ENCODE data around the gene TMEM150B.

DNA sequence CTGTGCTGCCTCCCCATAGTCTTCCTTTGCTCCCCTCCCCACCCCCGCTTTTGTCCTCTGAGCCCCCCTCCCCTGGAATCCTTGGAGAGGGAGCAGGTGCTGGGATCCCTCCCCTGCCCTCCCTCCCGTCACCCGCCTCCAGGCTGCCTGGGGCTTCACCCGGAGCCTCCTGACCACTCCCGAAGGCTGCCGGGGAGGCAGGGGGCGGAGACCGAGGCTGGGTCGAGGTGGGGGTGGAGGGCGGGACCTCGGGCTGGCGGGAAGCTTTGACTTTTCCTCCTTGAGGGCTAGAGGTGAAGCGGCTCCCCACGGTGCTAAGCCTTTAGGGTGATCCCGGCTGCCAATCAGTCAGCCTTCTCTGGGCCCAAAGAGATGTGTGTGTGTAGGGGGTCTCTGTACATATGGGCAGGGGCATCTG, 16.0 kb upstream of the TMEM150B start:
- TF ChIP-seq CTCF (IDR thresholded peaks at IDR 0.05; ENCODE audit: low read depth, low read length, missing input control) (no peak), ATF3 (IDR thresholded peaks at IDR 0.05) (no peak), EGR1 (IDR thresholded peaks at IDR 0.05; ENCODE audit: low read depth in 2 of 2) (no peak), RAD21 (IDR thresholded peaks at IDR 0.05) (no peak), JUND (IDR thresholded peaks at IDR 0.05) (no peak), RXRA (IDR thresholded peaks at IDR 0.05) (no peak), MAX (IDR thresholded peaks at IDR 0.05) (no peak), SP1 (IDR thresholded peaks at IDR 0.05) (no peak), TAF1 (conservative IDR thresholded peaks at IDR 0.05) (no peak), FOXA1 (IDR thresholded peaks at IDR 0.05) (no peak), GABPA (IDR thresholded peaks at IDR 0.05 in 1 of 2, conservative IDR thresholded peaks at IDR 0.05 in 1 of 2) (no peak)
- TF ChIP-seq, protein P1, sequence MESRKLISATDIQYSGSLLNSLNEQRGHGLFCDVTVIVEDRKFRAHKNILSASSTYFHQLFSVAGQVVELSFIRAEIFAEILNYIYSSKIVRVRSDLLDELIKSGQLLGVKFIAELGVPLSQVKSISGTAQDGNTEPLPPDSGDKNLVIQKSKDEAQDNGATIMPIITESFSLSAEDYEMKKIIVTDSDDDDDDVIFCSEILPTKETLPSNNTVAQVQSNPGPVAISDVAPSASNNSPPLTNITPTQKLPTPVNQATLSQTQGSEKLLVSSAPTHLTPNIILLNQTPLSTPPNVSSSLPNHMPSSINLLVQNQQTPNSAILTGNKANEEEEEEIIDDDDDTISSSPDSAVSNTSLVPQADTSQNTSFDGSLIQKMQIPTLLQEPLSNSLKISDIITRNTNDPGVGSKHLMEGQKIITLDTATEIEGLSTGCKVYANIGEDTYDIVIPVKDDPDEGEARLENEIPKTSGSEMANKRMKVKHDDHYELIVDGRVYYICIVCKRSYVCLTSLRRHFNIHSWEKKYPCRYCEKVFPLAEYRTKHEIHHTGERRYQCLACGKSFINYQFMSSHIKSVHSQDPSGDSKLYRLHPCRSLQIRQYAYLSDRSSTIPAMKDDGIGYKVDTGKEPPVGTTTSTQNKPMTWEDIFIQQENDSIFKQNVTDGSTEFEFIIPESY (IDR thresholded peaks at IDR 0.05), result no peak
- TF ChIP-seq, protein P2, sequence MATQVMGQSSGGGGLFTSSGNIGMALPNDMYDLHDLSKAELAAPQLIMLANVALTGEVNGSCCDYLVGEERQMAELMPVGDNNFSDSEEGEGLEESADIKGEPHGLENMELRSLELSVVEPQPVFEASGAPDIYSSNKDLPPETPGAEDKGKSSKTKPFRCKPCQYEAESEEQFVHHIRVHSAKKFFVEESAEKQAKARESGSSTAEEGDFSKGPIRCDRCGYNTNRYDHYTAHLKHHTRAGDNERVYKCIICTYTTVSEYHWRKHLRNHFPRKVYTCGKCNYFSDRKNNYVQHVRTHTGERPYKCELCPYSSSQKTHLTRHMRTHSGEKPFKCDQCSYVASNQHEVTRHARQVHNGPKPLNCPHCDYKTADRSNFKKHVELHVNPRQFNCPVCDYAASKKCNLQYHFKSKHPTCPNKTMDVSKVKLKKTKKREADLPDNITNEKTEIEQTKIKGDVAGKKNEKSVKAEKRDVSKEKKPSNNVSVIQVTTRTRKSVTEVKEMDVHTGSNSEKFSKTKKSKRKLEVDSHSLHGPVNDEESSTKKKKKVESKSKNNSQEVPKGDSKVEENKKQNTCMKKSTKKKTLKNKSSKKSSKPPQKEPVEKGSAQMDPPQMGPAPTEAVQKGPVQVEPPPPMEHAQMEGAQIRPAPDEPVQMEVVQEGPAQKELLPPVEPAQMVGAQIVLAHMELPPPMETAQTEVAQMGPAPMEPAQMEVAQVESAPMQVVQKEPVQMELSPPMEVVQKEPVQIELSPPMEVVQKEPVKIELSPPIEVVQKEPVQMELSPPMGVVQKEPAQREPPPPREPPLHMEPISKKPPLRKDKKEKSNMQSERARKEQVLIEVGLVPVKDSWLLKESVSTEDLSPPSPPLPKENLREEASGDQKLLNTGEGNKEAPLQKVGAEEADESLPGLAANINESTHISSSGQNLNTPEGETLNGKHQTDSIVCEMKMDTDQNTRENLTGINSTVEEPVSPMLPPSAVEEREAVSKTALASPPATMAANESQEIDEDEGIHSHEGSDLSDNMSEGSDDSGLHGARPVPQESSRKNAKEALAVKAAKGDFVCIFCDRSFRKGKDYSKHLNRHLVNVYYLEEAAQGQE (IDR thresholded peaks at IDR 0.05), result no peak
